Hippocampal formation (tissue), 2 donors: ENCODE measurements around the gene FKBP7.
A peak's percentile ranks its signal among the peaks of the same experiment; 100 is the strongest.
"Not testable (repeated sequence)": the region's sequence is repeated elsewhere in the genome, so short reads cannot be mapped to it uniquely, and the experiment has no call there.

ENCODE experiments used
- DNase-seq, 2 donors: peaks; one replicate each; lab custom pipeline; 2025; lab: John Stamatoyannopoulos, UW

The FKBP7 gene

GRCh38 chr2:178449700-178450523 is 28.5 kb downstream of the FKBP7 start:
- DNase-seq, result peak in 1 of 2 donors; percentile 10

DNA sequence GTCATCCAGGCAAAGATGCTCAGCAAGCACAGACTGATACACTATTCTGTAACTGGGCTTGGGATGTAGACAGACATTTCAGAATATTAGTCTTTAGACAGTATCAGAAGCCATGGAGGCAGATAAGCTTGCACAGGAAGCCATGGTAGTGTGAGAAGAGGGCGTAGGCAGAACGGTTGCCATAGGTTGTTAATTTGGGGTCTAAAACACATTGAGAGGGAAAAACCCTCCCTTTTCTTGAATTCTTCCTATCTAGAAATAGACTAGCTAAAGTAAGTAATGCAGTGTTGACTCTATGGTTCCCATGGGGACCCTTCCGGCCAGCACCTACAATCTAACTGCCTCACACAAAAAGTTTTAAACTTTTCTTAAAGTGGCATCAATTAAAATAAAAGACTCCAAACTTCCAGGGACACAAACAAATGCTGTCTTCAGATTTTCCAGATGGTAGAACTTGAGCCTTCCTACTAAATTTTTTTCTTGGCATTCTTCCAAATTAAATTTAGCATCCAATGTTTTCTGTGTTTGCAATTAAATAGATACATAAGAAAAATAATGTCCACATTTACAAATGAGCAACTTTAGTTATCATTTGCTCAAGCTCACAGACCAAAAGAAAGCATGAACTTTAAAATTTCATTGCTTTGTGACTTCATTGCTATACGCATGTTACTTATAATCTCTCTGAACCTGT is 29.3 kb downstream of the FKBP7 start:
- DNase-seq, result no peak

GRCh38 chr2:178441426-178441825 is 37.0 kb downstream of the FKBP7 start:
- DNase-seq, result no peak

DNA sequence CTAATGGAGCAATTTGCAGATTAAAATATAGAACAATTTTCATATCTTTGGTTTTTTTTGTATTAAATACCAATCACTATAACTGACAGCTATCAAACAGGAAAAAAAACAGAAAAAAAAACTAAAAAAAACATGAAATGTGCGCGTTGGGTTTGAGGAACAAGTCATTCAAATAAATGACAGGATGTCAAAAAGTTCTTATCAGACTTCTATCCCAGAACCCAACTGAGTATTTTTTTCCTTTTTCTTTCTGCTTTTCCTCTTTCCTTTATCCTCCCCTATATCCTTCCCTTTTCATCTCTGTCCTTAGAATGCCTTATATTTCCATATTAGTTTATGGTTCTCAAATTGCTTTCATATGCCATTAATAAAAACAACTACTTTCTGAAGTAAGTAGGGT is 41.7 kb downstream of the FKBP7 start:
- DNase-seq, result no peak

- no peak for DNase-seq
These were observed 49.1 kb downstream of the FKBP7 start for GRCh38 chr2:178429336-178429735.

GRCh38 chr2:178428396-178428806 is 50.0 kb downstream of the FKBP7 start:
- no peak for DNase-seq

GRCh38 chr2:178427458-178427857 is 50.9 kb downstream of the FKBP7 start:
- DNase-seq, result no peak

GRCh38 chr2:178426388-178426787 is 52.0 kb downstream of the FKBP7 start:
- DNase-seq, result no peak

GRCh38 chr2:178425255-178425827 is 53.1 kb downstream of the FKBP7 start:
- no peak for DNase-seq

DNA sequence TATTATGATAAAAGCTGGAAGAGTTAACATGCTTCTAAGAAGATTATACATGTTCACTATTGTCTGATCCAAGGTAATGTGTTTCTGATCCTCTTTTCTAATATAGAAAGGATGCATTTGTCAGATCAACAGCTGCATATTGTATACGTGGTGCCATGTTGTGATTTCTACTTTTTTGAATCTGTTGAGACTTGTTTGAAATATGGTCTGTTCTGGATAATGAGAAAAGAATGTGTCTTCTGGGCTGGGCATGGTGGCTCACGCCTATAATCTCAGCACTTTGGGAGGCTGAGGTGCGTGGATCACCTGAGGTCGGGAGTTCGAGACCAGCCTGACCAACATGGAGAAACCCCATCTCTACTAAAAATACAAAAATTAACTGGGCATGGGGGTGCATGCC is 54.7 kb downstream of the FKBP7 start:
- not testable (repeated sequence) for DNase-seq

DNA sequence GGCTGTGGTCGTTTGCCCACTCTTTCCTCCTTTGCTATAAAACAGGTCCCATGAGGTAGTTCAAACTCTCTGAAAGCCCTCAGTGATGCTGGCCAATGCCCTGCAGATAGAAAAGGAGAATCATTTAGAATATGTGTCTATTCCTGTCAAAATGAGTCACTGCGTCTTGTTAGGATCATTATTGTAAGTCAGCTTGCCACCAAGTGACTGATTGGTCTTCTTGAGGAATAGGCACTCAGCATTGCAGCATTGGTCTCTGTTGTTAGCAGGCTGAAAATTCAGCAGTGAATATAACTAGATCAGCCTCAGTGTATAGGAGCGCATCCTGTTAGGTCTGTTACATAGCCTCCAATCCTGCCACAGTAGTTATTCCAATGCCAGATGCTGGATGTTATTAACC is 56.3 kb downstream of the FKBP7 start:
- DNase-seq, result no peak

- DNase-seq, result no peak
These were observed 57.9 kb downstream of the FKBP7 start for GRCh38 chr2:178420463-178420999.

- no peak for DNase-seq
These were observed 59.3 kb downstream of the FKBP7 start for GRCh38 chr2:178419123-178419522.

DNA sequence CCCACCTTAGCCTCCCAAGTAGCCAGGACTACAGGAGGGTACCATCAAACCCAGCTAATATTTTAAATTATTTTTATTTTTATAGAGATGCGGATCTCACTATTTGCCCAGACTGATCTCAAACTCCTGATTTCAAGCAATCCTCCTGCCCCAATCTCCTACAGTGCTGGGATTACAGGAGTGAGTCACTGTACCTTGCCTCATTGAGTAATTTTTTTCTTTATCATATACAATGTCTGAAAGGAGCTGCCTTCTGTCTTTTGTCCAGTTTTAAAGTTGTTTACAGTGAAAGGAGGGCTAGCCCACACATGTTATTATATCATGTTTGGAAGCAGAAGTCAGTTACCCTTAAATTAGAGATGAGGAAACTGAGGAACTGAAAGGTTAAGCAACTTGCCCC is 60.0 kb downstream of the FKBP7 start:
- DNase-seq, result no peak

DNA sequence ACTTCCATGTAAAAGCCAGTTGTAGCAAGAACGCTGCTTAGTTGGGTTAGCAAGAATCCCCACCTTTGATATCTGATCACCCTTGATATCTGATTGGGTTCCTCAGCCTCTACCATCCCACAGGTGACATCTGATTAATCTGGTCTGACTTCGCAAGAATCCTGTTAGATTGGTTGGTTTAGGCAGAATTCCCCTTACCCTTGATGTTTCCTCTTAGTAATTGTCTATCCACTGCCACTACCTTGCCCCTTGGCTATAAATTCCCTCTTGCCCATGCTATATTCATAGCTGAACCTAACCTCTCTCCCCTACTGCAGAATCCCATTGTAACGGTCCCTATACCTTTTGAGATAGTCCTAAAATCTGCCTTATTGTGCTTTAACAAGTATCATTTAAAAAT is 60.5 kb downstream of the FKBP7 start:
- DNase-seq, result no peak

DNA sequence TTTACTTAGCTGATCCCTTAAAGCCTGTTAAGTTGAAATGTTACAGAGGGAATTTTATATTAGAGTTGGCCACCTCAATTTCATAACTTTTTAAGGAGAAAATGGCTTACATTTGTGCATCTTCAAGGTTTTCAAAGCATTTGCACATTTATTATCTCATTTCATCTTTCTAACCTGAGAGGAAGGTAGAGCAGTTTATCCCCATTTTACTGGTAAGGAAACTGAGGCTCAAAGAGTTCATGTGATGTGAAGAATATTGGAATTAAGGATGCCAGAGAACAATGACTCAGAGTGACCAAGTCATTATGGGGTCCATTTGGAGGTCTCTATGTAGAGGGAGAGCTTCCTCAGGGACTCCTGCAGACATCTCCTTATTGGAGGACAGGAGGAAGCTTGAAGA is 62.4 kb downstream of the FKBP7 start:
- DNase-seq, result no peak

DNA sequence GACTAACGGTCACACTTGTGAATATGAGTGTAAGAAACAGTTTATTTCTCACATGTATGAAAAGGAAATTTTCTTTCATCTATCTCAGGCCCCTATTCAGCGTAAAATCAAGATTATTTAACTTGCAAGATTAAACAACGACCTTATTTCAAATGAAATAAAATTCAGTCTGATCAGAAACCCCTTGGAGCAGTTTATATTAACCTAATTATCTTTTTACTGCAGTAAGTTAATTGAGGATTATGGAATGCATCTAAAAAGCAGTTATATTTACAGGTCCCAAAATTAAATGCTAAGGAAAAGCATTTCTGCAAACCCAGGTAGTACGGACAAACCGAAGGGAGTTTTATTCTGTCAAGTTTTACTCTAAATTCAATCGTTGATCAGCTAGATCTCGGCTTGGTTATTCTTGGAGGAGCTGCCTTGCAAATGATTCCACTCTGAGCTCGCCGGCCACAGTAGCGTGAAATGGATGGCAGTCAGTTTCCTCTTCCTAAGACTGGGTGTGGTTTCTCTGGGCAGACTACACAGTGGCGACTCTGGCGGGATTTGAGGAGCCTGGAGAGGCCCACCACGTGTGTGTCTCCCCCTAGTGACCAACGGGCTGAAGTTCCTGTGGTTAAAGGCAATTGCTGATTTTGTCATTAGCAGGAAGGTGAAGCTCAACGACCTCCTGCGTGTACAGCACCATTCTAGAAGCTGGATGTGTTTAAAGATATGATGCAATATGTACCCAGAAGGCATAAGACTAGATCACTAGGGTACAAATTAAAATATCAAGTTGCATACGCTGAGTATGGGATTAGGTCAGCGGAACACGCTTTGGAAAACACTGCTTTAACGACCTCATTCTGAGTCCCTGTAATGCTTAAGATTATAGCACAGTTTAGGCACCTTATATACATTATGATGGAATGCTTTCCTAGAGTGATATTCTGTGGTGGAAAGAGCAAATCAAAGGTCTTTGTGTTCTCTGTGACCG is 63.8 kb downstream of the FKBP7 start:
- peak; percentile 80 to 93 for DNase-seq
